Mucosa of gallbladder (tissue), 1 donor: Measurements from ENCODE around the gene AP3S1. TPM values are rescaled to one million over a fixed set of nuclear protein-coding genes. Genes with fewer than 3 reads are reported as not detected.

Experiments
- DNase-seq: peaks from one replicate; pipeline ENCODE4 v3.0.0-alpha.2; 2020; ENCODE audit warnings: low spot score
- total RNA-seq: library from RNA; stranded (reverse); gene quantifications from one replicate; pipeline ENCODE4 v1.2.1, GENCODE V29; 2021
- donor health status: DM: no; HTN: no; CAD: no.

Gene AP3S1
- total RNA-seq, 1 donor from 2014 or later: 72.0 TPM

GRCh38 chr5:115936031-115936430, 94.3 kb downstream of the AP3S1 start:
- no peak for DNase-seq

GRCh38 chr5:115939059-115939458, 97.3 kb downstream of the AP3S1 start:
- no peak for DNase-seq

GRCh38 chr5:115940080-115940810, 98.5 kb downstream of the AP3S1 start:
- no peak for DNase-seq

- no peak for DNase-seq
These were observed 99.4 kb downstream of the AP3S1 start for GRCh38 chr5:115941051-115941675.

- DNase-seq: no peak
These were observed 102.8 kb downstream of the AP3S1 start for GRCh38 chr5:115944501-115944900.

- DNase-seq: no peak
These were observed 104.9 kb downstream of the AP3S1 start for GRCh38 chr5:115946655-115947054.

- no peak for DNase-seq
These were observed 105.5 kb downstream of the AP3S1 start for GRCh38 chr5:115947260-115947659.

- no peak for DNase-seq
These were observed 106.4 kb downstream of the AP3S1 start for GRCh38 chr5:115948091-115948534.

GRCh38 chr5:115949096-115949495, 107.4 kb downstream of the AP3S1 start:
- DNase-seq: no peak

- DNase-seq: no peak
These were observed 110.9 kb downstream of the AP3S1 start for GRCh38 chr5:115952588-115952987.

- no peak for DNase-seq
These were observed 112.4 kb downstream of the AP3S1 start for GRCh38 chr5:115954144-115954543.

GRCh38 chr5:115956957-115957356, 115.2 kb downstream of the AP3S1 start:
- DNase-seq: no peak

- DNase-seq: no peak
These were observed 119.9 kb downstream of the AP3S1 start for GRCh38 chr5:115961381-115962238.

GRCh38 chr5:115962239-115962564, 120.5 kb downstream of the AP3S1 start, which contains the start of gene LVRN:
TSS of gene LVRN (plus strand) at chr5:115962475. CDS start at chr5:115962618, 143 bp downstream.
- DNase-seq: no peak

GRCh38 chr5:115962565-115963402, 121.0 kb downstream of the AP3S1 start:
- no peak for DNase-seq

GRCh38 chr5:115963566-115963965, 121.8 kb downstream of the AP3S1 start:
- no peak for DNase-seq

Other genes starting within 250 kb of the AP3S1 start
- 3.3 TPM for gene TICAM2, start 239.5 kb upstream of the AP3S1 start, total RNA-seq
- 140 TPM for gene TMED7, start 215.9 kb upstream of the AP3S1 start, total RNA-seq
- 10.8 TPM for gene CDO1, start 25.3 kb upstream of the AP3S1 start, total RNA-seq
- gene ATG12, start 370 bp upstream of the AP3S1 start, total RNA-seq: 36.5 TPM
- 0.43 TPM for gene LVRN, start 120.5 kb downstream of the AP3S1 start, total RNA-seq
- not detected for gene ARL14EPL, start 190.5 kb downstream of the AP3S1 start, total RNA-seq
- 32.8 TPM for gene COMMD10, start 243.1 kb downstream of the AP3S1 start, total RNA-seq